HuH-7.5 (cell line): ENCODE results near the gene ATP8A1.
"Not testable (repeated sequence)": the region's sequence is repeated elsewhere in the genome, so short reads cannot be mapped to it uniquely, and the experiment has no call there.

Source experiments
- DNase-seq: peaks from one replicate; pipeline ENCODE4 v3.0.0; 2011; ENCODE audit warnings: low spot score

The ATP8A1 gene

DNA sequence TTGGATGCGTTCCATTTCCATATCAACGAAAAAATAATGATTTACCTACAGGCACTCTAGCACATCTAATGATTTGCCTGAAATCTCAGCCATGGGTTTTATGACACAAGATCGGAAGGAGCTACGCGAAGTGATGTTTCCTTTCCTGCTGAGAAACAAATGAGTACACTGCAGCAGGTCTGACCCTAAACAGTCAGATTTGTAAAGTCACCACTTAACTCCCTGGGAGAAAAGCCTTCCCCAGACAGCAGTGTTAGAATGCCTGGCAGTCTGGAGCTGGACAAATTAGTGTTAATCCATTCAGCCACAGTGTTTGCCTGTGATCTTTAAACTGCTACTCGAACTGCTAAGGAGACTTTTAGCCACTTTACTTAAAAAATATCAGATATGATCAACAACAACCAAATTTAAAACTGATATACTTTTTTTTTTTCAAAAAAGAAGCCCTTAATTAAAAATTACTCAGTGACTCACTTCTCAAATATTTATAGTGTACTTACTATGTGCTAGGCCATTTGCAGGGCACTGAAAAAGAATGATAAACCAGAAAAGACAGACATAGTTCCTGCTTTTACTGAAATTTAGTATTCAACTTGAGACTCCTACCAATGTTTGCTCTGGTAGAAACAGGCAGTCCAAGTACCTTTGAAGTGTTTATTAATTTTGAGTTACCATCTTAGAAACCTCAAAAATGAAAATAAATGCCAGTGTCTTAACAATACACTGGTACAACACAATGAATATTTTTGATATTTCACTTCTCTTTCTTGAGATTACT, 155.1 kb downstream of the ATP8A1 start:
- no peak for DNase-seq

DNA sequence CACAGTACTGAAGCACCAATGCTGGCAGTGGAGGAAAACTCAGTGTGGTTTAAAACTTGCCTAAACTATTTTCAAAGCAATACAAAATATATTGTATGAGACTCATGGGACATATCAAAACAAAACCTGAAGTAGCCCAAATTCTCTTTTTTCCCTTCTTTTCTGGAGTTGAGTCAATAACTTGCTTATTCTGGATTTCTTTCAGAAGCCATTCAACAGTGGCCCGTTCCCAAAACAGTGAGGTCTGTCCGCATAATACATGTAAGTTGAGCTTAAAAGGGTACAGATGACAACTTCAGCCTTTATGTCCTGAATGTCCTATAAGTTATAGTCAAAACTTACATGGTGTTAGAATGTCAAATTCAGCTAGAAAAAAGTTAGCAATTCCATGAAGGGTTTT, 158.9 kb downstream of the ATP8A1 start:
- no peak for DNase-seq

GRCh38 chr4:42497142-42497910, 159.6 kb downstream of the ATP8A1 start:
- DNase-seq = no peak

DNA sequence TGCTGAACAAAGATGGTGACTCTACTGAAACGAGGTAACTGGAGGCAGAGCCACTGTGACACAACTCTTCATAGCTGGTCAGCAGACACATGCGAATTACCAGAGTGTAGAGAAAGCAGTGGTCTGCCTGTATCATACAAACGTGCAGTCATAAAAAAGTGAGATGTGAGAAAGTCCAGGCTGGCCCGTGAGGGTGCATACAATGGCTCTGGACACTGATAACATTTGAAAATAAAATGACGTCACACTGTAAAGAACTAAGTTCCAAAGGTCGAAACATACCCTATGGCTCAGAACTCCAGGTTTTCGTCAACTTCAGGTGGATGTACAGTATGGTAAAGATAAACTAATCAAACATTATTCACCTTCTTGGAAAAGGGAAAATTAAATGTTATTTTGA, 163.9 kb downstream of the ATP8A1 start:
- DNase-seq = peak; percentile 4

DNA sequence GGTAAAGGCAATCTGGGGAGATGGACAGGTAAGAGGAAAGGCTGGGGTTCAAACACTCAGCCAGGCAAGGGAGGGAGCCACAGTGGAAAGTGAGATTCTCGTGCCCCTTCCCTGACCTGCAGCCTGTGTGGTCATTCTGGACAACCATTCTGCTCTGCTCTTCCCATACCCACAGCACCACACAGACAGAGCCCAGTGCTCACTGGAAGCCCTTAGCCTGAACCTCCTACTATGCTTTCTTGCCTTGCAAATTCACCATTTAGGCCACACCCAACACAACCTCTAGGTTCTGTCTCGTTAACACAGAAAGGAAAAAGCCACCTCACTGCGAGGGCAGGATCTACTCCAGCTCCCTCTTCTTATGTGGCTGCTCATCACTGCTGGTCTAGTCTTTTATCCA, 166.9 kb downstream of the ATP8A1 start:
- DNase-seq = no peak

- no peak for DNase-seq
Measured at GRCh38 chr4:42489095-42489494, 167.8 kb downstream of the ATP8A1 start.

DNA sequence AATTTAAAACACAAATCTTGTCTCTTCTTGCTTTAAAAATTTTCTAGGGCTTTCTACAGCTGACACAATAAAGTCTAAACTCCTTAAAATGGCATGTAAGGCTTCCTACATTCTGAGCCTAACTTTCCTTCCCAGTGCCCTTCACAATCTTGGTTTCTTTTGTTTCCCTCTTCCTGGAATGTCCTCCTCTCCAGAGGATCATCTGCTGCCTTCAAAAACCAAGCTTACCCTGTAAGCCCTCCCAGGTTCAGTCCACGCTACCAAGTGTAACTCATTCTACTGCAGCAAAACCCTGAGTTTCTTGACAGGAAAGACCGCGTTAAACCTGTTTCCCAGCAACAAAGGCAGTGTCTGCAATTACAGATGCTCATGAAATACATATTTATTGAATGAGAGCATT, 168.4 kb downstream of the ATP8A1 start:
- no peak for DNase-seq

DNA sequence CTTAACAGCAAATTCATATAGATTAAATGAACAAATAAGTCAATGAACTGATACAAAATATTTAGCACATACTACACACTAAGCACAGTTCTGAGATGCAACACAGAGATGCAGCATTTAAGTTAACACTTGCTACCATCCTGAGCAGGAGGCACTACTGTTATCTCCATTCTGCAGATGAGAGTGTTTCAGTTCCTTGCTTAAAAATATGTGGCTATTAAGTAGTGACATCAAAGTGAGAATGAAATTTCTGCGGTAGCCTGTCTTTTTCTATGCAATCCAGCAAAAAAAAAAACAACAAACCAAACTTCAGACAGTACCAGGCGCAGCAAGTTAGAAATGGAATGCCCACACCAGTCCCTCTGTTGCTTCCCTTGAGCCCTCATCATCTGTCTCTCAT, 168.8 kb downstream of the ATP8A1 start:
- no peak for DNase-seq

- no peak for DNase-seq
Measured at GRCh38 chr4:42487230-42487629, 169.7 kb downstream of the ATP8A1 start.

DNA sequence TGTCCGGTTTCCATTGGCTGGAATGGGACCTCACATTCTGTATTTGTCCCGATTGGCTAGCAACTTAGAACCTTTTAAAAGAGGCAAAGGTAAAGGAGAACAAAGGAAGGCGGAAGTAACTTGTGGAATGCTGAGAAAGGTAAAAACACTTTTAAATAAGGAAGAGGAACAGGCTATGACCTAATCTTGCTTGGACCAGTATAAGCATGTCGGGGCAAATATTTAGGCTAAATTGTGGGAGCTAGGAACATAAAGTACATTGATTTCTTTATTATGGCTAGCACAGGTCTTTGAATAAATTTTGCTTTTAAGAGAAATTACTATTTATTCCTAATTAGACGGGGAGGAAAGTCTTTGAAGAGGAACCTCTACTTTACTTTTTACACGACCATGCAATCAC, 170.7 kb downstream of the ATP8A1 start:
- DNase-seq = not testable (repeated sequence)

- DNase-seq = no peak
Measured at GRCh38 chr4:42484630-42485029, 172.3 kb downstream of the ATP8A1 start.

- no peak for DNase-seq
Measured at GRCh38 chr4:42483426-42484379, 173.2 kb downstream of the ATP8A1 start.

DNA sequence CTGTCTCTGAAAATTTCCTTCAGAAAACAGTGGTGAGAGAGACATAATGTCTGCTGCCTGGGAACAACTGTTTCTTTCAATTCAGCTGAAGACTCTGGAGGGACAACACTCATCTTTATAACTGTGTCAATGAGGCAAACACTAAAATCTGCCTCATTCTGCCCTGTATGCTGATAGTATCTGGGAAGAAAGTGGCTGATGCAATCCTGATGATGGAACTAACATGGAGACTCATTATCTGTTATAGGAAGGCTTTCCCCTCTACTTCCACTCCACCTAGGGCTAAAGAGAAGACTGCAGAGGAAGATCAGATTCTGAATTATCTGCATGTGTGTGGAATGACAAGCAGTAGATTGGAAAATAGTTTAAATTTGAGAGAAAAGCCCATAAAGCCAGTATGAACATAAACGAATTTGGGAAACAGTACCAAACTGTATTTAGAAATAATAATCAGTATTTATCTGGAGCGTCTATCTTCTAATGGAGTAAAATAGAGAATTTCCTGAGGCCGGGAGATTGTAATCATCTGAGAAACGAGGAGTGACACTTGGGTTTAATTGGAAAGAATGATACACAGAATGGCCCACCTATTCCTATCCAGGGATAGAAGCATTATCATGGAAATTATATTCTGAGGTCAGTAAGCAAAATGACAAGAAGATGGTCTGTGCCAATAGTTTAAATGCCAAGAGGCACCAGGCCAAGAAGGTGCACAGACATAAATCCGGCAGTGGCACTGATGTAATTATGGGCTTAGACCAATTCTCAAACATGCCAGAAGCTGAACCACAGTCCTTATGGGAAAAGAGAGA, 174.2 kb downstream of the ATP8A1 start:
- DNase-seq = no peak

DNA sequence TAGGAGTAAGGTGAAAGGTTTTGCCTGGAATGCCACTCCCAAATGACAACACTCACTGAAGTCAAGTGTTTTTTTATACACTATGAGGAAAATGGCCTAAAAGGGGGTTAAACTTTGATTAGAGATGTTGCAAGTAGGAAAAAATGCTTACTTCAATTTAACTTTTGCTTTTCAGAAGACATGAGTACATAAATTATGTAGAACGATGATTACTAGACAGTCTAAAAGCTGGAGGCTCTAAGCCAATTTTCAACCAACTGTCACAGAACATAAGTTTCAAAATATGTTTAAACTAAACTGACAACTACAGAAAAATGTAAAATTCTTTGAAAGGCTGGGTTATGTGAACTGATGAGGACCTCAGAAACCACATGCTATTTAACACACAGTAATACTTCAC, 176.2 kb downstream of the ATP8A1 start:
- DNase-seq = no peak

GRCh38 chr4:42480281-42480680, 176.6 kb downstream of the ATP8A1 start:
- no peak for DNase-seq

DNA sequence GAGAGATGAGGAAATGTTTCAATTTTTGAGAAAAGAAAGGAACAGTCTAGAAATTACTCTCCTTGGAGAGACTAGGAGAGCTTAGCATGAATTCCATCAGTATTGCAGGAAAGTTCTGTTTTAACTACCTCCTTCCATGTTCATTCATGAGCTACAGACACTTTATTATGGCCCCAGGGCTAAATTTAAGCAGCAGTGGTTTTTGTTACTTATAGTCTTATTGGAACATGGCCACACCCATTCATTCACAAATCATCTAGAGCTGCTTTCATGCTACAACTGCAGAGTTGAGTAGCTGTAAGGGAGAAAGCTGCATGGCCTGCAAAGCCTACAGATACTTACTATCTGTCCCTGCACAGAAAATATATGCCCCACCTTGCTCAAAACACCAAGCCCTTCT, 178.0 kb downstream of the ATP8A1 start:
- DNase-seq = no peak

DNA sequence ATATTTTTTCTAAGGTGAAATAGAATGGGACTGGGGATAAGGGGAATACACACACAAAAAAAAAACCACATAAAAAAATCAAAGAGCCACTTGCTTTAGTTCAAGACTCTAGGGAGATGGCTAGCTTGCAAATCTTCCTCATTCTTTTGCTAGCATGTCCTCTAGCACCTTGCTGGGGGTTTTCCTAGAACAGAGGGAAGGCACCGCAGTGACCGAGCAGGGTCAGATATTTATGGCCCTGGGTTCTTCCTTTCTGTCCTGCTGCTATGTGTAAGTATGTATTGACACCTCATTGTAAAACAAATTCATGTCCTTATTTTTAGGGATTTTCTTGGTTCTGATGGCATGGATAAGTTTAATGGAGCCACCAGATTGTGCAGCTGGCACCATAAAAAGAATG, 178.4 kb downstream of the ATP8A1 start:
- no peak for DNase-seq

GRCh38 chr4:42474406-42474805, 182.5 kb downstream of the ATP8A1 start:
- DNase-seq = no peak

DNA sequence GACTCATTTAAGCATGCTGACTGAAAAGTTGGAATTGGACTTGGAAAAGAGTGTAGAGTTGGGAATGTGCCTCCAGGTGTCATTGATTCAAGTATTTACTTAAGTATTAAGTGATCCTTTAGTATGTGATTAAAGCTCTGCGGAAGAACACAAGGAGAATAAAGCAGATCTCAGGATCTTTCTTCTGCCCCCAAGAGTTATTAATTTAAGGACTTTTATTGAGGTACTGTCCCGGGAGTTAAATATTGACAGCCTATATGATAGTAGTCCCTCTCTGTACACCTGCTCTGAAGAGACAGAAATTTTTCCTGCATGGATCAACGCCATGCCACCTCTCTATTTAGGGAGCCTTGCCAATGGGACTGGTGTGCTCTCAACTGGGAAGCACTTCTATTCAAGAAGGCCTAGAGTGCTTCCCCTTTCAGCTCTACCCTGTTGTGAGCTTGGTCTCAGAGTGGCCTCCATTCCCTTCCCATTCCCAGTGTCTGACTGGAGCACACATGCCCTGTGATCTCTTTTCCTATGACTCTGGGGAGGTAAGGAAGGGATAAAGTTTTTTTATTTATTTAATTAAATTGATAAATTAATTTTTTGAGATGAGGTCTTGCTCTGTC, 183.7 kb downstream of the ATP8A1 start:
- DNase-seq = no peak

DNA sequence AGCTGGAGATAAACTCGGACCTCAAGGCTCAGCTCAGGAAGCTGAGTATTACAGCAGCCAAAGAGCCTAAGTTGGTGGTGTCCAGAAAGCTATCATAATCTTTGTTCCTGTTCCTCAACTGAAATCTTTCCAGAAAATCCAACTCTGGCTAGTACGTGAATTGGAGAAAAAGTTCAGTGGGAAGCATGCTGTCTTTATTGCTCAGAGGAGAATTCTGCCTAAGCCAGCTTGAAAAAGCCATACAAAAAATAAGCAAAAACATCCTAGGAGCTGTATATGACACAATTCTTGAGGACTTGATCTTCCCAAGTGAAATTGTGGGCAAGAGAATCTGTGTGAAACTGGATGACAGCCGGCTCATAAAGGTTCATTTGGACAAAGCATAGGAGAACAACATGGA, 185.0 kb downstream of the ATP8A1 start:
- DNase-seq = no peak

DNA sequence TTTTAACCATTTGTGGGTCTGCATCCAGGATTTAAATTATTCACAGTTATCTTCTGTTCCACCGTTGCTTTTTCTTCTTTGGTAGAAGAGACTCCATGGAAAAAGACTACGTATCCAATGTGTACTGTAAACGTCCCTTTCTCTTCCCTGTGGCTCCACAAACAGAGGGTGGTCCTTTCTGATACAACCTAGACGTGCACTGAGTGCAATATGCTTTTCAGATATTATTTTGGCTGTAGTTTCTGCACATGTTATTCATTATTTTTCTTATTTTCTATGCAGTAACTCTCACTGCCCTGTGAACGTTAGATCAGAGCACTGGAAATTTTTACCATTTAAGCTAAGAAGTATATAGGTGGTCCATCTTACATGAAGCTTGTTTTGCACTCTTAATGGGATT, 186.9 kb downstream of the ATP8A1 start:
- no peak for DNase-seq
